22Rv1 (cell line): ENCODE data around the gene SEC23IP.

Experiments used
- CTCF ChIP-seq: fragments of 450-650 bp; IDR thresholded peaks from 2 replicates; pipeline ENCODE4 v1.5.1; 2017; ENCODE audit warnings: mild to moderate bottlenecking
- ZFX ChIP-seq: fragments of 450-650 bp; IDR thresholded peaks from 2 replicates; pipeline ENCODE4 v1.6.1; 2017; ENCODE audit warnings: antibody characterized with exemption, borderline replicate concordance

- no peak for TF ChIP-seq CTCF
- no peak for TF ChIP-seq ZFX
Observed at GRCh38 chr10:119940487-119940886, 48.0 kb downstream of the SEC23IP start.
